ENCODE results near the gene OPTN.
"Not testable (repeated sequence)": the region's sequence is repeated elsewhere in the genome, so short reads cannot be mapped to it uniquely, and the experiment has no call there.

Gene OPTN

GRCh38 chr10:13139150-13139549 is 39.2 kb downstream of the OPTN start:
- Mint-ChIP-seq H3K9me3 (ENCODE audit: low read depth) (no peaks in the 10 kb centered on the region), H3K36me3 (peaks cover 37% of the 10 kb centered on the region), H3K4me1 (ENCODE audit: low read depth) (no peaks in the 10 kb centered on the region), H3K27me3 (no peaks in the 10 kb centered on the region), H3K4me3 (no peak overlapping the region), H3K27ac (no peak overlapping the region)

DNA sequence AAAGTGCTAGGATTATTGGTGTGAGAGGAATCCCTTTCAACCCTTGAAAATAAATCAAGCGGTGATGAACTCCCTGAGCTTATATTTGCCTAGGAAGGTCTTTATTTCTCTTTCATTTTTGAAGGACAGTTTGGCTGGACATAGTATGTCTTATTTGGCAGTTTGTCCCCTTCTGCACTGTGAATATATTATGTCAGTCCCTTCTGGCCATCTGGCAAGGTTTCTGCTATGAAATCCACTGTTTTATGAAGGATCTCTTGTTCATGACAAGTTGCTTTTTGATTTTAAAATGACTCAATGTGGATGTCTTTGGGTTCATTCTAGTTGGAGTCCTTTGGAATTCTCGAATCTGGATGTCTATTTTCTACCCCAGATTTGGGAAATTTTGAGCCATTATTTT is 39.7 kb downstream of the OPTN start:
- Mint-ChIP-seq H3K4me3 (no peak overlapping the region), H3K27ac (no peak overlapping the region), H3K4me1 (ENCODE audit: low read depth) (no peaks in the 10 kb centered on the region), H3K27me3 (no peaks in the 10 kb centered on the region), H3K9me3 (ENCODE audit: low read depth) (peaks cover 5% of the 10 kb centered on the region), H3K36me3 (peaks cover 38% of the 10 kb centered on the region)

DNA sequence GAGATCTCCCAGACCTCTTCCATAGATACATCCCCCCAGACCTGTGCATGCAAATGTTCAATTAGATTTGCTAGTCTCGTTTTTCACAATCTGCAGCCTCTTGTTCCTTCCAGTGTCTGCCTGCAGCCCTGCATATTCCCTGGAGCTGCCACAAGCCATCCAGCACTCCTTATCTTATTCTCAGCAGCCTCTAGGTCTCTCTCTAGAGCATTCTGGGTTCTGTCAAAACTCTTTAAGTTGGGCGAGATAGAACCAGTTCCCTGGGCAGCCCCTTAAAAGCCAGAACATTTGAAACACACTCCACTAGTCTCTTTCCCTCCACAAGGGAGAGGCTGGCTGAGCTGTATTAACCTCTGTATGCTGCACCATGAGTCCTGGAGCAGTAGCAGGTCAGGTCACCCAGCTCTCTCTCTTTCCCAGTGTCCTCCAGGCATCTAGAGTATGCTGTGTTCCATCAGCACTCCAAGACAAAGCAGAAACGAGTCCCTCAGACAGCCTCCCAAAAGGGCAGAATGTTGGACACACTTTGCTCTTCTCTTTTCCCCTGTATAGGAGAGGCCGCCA is 40.7 kb downstream of the OPTN start:
- H3K4me3 Mint-ChIP-seq, result no peak overlapping the region
- peaks cover 38% of the 10 kb centered on the region for H3K36me3 Mint-ChIP-seq
- H3K9me3 Mint-ChIP-seq (ENCODE audit: low read depth), result peaks cover 12% of the 10 kb centered on the region

GRCh38 chr10:13143766-13144165 is 43.8 kb downstream of the OPTN start:
- H3K36me3 Mint-ChIP-seq, result peaks cover 30% of the 10 kb centered on the region
- H3K4me3 Mint-ChIP-seq, result no peak overlapping the region
- H3K9me3 Mint-ChIP-seq (ENCODE audit: low read depth), result peaks cover 12% of the 10 kb centered on the region
- H3K27ac Mint-ChIP-seq, result no peak overlapping the region
- no peaks in the 10 kb centered on the region for H3K27me3 Mint-ChIP-seq
- no peaks in the 10 kb centered on the region for H3K4me1 Mint-ChIP-seq (ENCODE audit: low read depth)

More for the DNA sequence above, 40.7 kb downstream of the OPTN start:
- Mint-ChIP-seq H3K27ac (no peak overlapping the region), H3K27me3 (no peaks in the 10 kb centered on the region), H3K4me1 (ENCODE audit: low read depth) (no peaks in the 10 kb centered on the region)

GRCh38 chr10:13144814-13145213 is 44.9 kb downstream of the OPTN start:
- Mint-ChIP-seq H3K27ac (no peak overlapping the region), H3K4me3 (no peak overlapping the region), H3K9me3 (ENCODE audit: low read depth) (peaks cover 12% of the 10 kb centered on the region), H3K36me3 (peaks cover 25% of the 10 kb centered on the region), H3K27me3 (no peaks in the 10 kb centered on the region), H3K4me1 (ENCODE audit: low read depth) (no peaks in the 10 kb centered on the region)

DNA sequence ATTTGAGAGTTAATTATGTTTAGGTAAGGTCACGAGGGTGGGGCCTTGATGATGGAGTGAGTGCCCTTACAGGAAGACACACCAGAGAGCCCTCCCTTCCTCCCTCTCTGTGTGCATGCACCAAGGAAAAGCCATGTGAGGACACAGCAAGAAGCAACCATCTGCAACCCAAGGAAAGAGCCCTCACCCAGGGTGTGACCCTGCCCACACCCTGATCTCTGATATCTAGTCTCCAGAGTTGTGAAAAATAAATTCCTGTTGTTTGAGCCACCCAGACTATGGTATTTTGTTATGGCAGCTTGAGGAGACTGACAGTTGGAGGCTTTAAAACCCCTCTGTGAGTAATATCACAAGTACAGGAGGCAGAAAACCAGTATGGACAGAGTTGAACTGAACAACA is 46.4 kb downstream of the OPTN start:
- peaks cover 16% of the 10 kb centered on the region for H3K36me3 Mint-ChIP-seq
- no peak overlapping the region for H3K27ac Mint-ChIP-seq
- H3K4me3 Mint-ChIP-seq, result no peak overlapping the region
- H3K27me3 Mint-ChIP-seq, result no peaks in the 10 kb centered on the region
- peaks cover 17% of the 10 kb centered on the region for H3K9me3 Mint-ChIP-seq (ENCODE audit: low read depth)
- no peaks in the 10 kb centered on the region for H3K4me1 Mint-ChIP-seq (ENCODE audit: low read depth)

DNA sequence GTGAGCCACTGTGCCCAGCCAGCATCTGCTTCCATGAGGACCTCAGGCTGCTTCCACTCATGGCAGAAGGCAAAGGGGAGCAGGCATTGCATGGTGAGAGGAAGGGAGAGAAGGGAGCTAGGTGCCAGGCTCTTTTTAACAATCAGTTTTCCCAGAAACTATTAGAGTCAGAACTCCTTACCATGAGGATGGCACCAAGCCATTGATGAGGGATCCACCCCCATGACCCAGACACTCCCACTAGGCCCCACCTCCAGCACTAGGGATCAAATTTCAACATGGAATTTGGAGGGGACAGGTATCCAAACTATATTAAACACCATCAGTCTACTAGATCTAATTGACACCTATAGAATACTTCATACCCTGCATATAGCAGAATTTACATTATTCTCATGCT is 47.2 kb downstream of the OPTN start:
- Mint-ChIP-seq H3K9me3 (ENCODE audit: low read depth) (peaks cover 17% of the 10 kb centered on the region), H3K4me3 (no peak overlapping the region), H3K36me3 (peaks cover 16% of the 10 kb centered on the region), H3K27ac (no peak overlapping the region), H3K4me1 (ENCODE audit: low read depth) (no peaks in the 10 kb centered on the region), H3K27me3 (no peaks in the 10 kb centered on the region)

DNA sequence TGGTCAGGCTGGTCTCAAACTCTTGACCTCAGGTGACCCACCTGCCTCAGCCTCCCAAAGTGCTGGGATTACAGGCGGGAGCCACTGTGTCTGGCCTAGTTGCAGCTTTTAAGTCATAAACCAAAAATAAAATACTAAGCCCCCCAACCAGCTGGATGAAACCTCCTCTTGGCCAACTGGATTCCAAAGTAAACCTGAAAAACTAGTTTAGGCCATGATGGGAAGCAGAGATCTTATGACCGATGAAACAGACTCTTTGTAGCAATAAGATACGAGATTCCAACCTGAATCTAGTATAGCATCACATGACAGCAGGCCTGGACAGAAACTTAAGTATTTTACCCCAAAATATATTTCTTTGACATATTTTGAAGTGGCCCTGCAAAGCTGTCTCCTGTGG is 52.3 kb downstream of the OPTN start:
- peaks cover 3% of the 10 kb centered on the region for H3K27me3 Mint-ChIP-seq
- peaks cover 9% of the 10 kb centered on the region for H3K9me3 Mint-ChIP-seq (ENCODE audit: low read depth)
- H3K36me3 Mint-ChIP-seq, result peaks cover 4% of the 10 kb centered on the region
- peaks cover under 1% of the 10 kb centered on the region for H3K4me1 Mint-ChIP-seq (ENCODE audit: low read depth)
- H3K4me3 Mint-ChIP-seq, result no peak overlapping the region
- no peak overlapping the region for H3K27ac Mint-ChIP-seq

- not testable (repeated sequence) for H3K27ac Mint-ChIP-seq; H3K36me3 Mint-ChIP-seq; H3K9me3 Mint-ChIP-seq (ENCODE audit: low read depth); H3K4me1 Mint-ChIP-seq (ENCODE audit: low read depth); H3K4me3 Mint-ChIP-seq; H3K27me3 Mint-ChIP-seq
Observed at GRCh38 chr10:13155860-13156259, 55.9 kb downstream of the OPTN start.

- Mint-ChIP-seq H3K4me1 (ENCODE audit: low read depth) (peaks cover 19% of the 10 kb centered on the region), H3K27ac (peak overlapping the region; percentile 16), H3K27me3 (peaks cover 7% of the 10 kb centered on the region), H3K4me3 (peak overlapping the region; percentile 68), H3K36me3 (peaks cover 4% of the 10 kb centered on the region), H3K9me3 (ENCODE audit: low read depth) (peaks cover 4% of the 10 kb centered on the region)
Observed at GRCh38 chr10:13158401-13158800, 58.4 kb downstream of the OPTN start.

GRCh38 chr10:13160934-13161856 is 61.2 kb downstream of the OPTN start, which contains the start of gene MCM10:
MCM10 (plus strand) TSS chr10:13161558; CDS start chr10:13164203, 2,645 bp downstream.
- H3K27me3 Mint-ChIP-seq, result peaks cover 7% of the 10 kb centered on the region
- H3K36me3 Mint-ChIP-seq, result no peaks in the 10 kb centered on the region
- peaks cover 21% of the 10 kb centered on the region for H3K4me1 Mint-ChIP-seq (ENCODE audit: low read depth)
- H3K4me3 Mint-ChIP-seq, result peak within 1 kb of the TSS; percentile 89
- peak within 1 kb of the TSS; percentile 70 for H3K27ac Mint-ChIP-seq
- no peaks in the 10 kb centered on the region for H3K9me3 Mint-ChIP-seq (ENCODE audit: low read depth)

GRCh38 chr10:13161857-13162271 is 61.9 kb downstream of the OPTN start:
- H3K4me3 Mint-ChIP-seq, result peak overlapping the region; percentile 89
- peak overlapping the region; percentile 35 for H3K27ac Mint-ChIP-seq
- peaks cover 21% of the 10 kb centered on the region for H3K4me1 Mint-ChIP-seq (ENCODE audit: low read depth)
- no peaks in the 10 kb centered on the region for H3K36me3 Mint-ChIP-seq
- peaks cover 7% of the 10 kb centered on the region for H3K27me3 Mint-ChIP-seq
- H3K9me3 Mint-ChIP-seq (ENCODE audit: low read depth), result no peaks in the 10 kb centered on the region

DNA sequence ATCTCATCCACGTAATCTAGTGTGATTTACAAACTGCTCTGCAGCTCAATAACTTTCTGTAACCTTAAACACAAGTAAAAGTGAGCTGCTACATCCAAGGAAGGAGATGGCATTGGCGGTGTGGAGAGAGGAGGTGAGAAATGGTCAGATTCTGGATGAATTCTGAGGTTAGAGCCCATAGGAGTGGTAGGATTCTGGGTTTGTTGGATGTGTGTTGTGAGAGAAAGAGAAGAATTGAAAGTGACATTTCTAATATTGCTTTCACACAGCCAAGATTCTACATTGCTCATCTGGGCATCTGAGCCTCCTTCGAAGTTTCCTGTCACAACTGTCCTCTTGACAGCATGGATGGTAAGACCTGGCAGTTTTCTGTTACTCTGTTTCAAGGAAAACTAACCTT is 63.9 kb downstream of the OPTN start:
- H3K4me1 Mint-ChIP-seq (ENCODE audit: low read depth), result peaks cover 19% of the 10 kb centered on the region
- H3K27me3 Mint-ChIP-seq, result peaks cover 2% of the 10 kb centered on the region
- no peaks in the 10 kb centered on the region for H3K36me3 Mint-ChIP-seq
- H3K4me3 Mint-ChIP-seq, result no peak overlapping the region
- H3K9me3 Mint-ChIP-seq (ENCODE audit: low read depth), result no peaks in the 10 kb centered on the region
- H3K27ac Mint-ChIP-seq, result no peak overlapping the region

DNA sequence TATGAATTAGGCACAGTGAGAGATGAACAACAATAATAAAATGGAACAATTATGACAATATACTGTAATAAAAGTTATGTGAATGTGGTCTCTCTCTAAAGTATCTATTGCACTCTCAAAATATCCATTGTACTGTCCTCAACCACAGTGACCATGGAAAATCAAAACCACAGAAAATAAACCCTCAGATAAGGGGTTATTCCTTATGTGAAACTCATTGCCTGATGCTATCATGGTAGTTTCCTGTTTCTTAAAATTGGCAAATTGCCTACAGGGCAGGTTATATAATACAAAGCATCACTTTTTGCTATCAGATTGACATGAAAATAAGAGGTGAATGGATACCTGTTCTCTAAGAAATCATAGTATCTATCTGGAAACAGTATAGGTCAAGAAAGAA is 65.2 kb downstream of the OPTN start:
- no peaks in the 10 kb centered on the region for H3K36me3 Mint-ChIP-seq
- no peak overlapping the region for H3K27ac Mint-ChIP-seq
- H3K27me3 Mint-ChIP-seq, result peaks cover 2% of the 10 kb centered on the region
- H3K4me1 Mint-ChIP-seq (ENCODE audit: low read depth), result peaks cover 19% of the 10 kb centered on the region
- no peak overlapping the region for H3K4me3 Mint-ChIP-seq
- no peaks in the 10 kb centered on the region for H3K9me3 Mint-ChIP-seq (ENCODE audit: low read depth)

DNA sequence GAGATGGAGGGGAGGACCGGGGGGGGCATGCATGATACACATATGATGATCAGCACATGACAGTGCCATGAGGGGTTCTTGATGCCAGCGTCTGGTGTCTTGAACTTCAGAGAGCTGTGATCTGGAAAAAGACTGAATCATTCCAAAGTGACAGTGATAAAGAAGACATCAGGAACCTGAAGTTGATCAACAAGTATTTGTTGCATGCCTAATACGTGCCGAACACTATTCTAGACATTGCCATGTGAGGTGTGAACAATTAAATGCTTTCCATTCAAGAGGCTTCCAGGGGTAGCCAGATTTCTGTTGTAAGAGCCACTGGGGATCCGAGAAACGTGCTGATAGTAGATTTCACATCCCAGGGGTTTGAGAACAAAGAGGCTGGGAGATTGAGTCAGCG is 67.6 kb downstream of the OPTN start:
- Mint-ChIP-seq H3K4me1 (ENCODE audit: low read depth) (peaks cover 3% of the 10 kb centered on the region), H3K9me3 (ENCODE audit: low read depth) (no peaks in the 10 kb centered on the region), H3K4me3 (no peak overlapping the region), H3K36me3 (peaks cover 1% of the 10 kb centered on the region), H3K27me3 (no peaks in the 10 kb centered on the region), H3K27ac (no peak overlapping the region)
